Measurements from ENCODE around the gene MANEA.

Gene MANEA

GRCh38 chr6:95636552-95637431 is 59.5 kb downstream of the MANEA start:
- Histone ChIP-seq H3K4me1 (ENCODE audit: control insufficient read depth, insufficient read depth, low read length) (no peaks in the 10 kb centered on the region), H3K27ac (ENCODE audit: low read length) (no peak overlapping the region)

GRCh38 chr6:95648636-95649035 is 71.3 kb downstream of the MANEA start:
- no CpG with 5 or more reads among the region's 2 CpGs for WGBS (ENCODE audit: insufficient coverage, insufficient read length)
- no peak for DNase-seq (ENCODE audit: low read depth, low spot score)
- H3K4me3 ChIP-seq (ENCODE audit: low read length) = no peak overlapping the region
- H3K4me1 ChIP-seq (ENCODE audit: control insufficient read depth, insufficient read depth, low read length) = no peaks in the 10 kb centered on the region
- H3K36me3 ChIP-seq (ENCODE audit: control insufficient read depth, insufficient read depth, low read length) = no peaks in the 10 kb centered on the region
- H3K9me3 ChIP-seq (ENCODE audit: control insufficient read depth, insufficient read depth, low read length) = no peaks in the 10 kb centered on the region
- H3K27ac ChIP-seq (ENCODE audit: low read length) = no peak overlapping the region
- H3K27me3 ChIP-seq (ENCODE audit: control insufficient read depth, insufficient read depth, low read length) = no peaks in the 10 kb centered on the region

More at GRCh38 chr6:95636552-95637431, 59.5 kb downstream of the MANEA start:
- WGBS (ENCODE audit: insufficient coverage, insufficient read length) = no CpG with 5 or more reads among the region's 25 CpGs
- no peaks in the 10 kb centered on the region for H3K36me3 ChIP-seq (ENCODE audit: control insufficient read depth, insufficient read depth, low read length)
- no peaks in the 10 kb centered on the region for H3K9me3 ChIP-seq (ENCODE audit: control insufficient read depth, insufficient read depth, low read length)
- no peak for DNase-seq (ENCODE audit: low read depth, low spot score)
- no peak overlapping the region for H3K4me3 ChIP-seq (ENCODE audit: low read length)
- no peaks in the 10 kb centered on the region for H3K27me3 ChIP-seq (ENCODE audit: control insufficient read depth, insufficient read depth, low read length)

- WGBS (ENCODE audit: insufficient coverage, insufficient read length) = no CpG with 5 or more reads among the region's 1 CpG
Measured at GRCh38 chr6:95649451-95649850, 72.1 kb downstream of the MANEA start.

GRCh38 chr6:95654176-95654575 is 76.8 kb downstream of the MANEA start:
- no peaks in the 10 kb centered on the region for H3K27me3 ChIP-seq (ENCODE audit: control insufficient read depth, insufficient read depth, low read length)
- no peaks in the 10 kb centered on the region for H3K36me3 ChIP-seq (ENCODE audit: control insufficient read depth, insufficient read depth, low read length)
- no peak overlapping the region for H3K27ac ChIP-seq (ENCODE audit: low read length)
- H3K4me1 ChIP-seq (ENCODE audit: control insufficient read depth, insufficient read depth, low read length) = no peaks in the 10 kb centered on the region
- no peak for DNase-seq (ENCODE audit: low read depth, low spot score)
- H3K4me3 ChIP-seq (ENCODE audit: low read length) = no peak overlapping the region
- no peaks in the 10 kb centered on the region for H3K9me3 ChIP-seq (ENCODE audit: control insufficient read depth, insufficient read depth, low read length)

More at GRCh38 chr6:95649451-95649850, 72.1 kb downstream of the MANEA start:
- H3K36me3 ChIP-seq (ENCODE audit: control insufficient read depth, insufficient read depth, low read length) = no peaks in the 10 kb centered on the region
- no peaks in the 10 kb centered on the region for H3K27me3 ChIP-seq (ENCODE audit: control insufficient read depth, insufficient read depth, low read length)
- no peaks in the 10 kb centered on the region for H3K9me3 ChIP-seq (ENCODE audit: control insufficient read depth, insufficient read depth, low read length)
- no peaks in the 10 kb centered on the region for H3K4me1 ChIP-seq (ENCODE audit: control insufficient read depth, insufficient read depth, low read length)
- DNase-seq (ENCODE audit: low read depth, low spot score) = no peak
- H3K27ac ChIP-seq (ENCODE audit: low read length) = no peak overlapping the region
- H3K4me3 ChIP-seq (ENCODE audit: low read length) = no peak overlapping the region

GRCh38 chr6:95658886-95659285 is 81.6 kb downstream of the MANEA start:
- Histone ChIP-seq H3K36me3 (ENCODE audit: control insufficient read depth, insufficient read depth, low read length) (no peaks in the 10 kb centered on the region), H3K27me3 (ENCODE audit: control insufficient read depth, insufficient read depth, low read length) (no peaks in the 10 kb centered on the region), H3K4me1 (ENCODE audit: control insufficient read depth, insufficient read depth, low read length) (no peaks in the 10 kb centered on the region), H3K27ac (ENCODE audit: low read length) (no peak overlapping the region), H3K9me3 (ENCODE audit: control insufficient read depth, insufficient read depth, low read length) (no peaks in the 10 kb centered on the region), H3K4me3 (ENCODE audit: low read length) (no peak overlapping the region)
- WGBS (ENCODE audit: insufficient coverage, insufficient read length) = no CpG with 5 or more reads among the region's 2 CpGs
- no peak for DNase-seq (ENCODE audit: low read depth, low spot score)
